H1 (cell line): ENCODE data around the gene R3HDM2. TPM values are rescaled to one million over a fixed set of nuclear protein-coding genes. Genes with fewer than 3 reads are reported as not detected.

Experiments
- BCL11A ChIP-seq, 2 experiments: IDR thresholded peaks; one replicate each; pipeline ENCODE4 v1.6.1; 2011; ENCODE audit warnings: low read depth in 2 of 2, low read length in 2 of 2, mild to moderate bottlenecking in 2 of 2
- CBX8 ChIP-seq: fragments of 300-800, 300-1000 bp; sonication (generic); IDR thresholded peaks from 2 replicates; pipeline ENCODE4 v1.7.1; 2016; ENCODE audit warnings: low read depth, low read length, borderline replicate concordance
- CEBPB ChIP-seq: IDR thresholded peaks from 2 replicates; pipeline ENCODE4 v1.6.1; 2012; ENCODE audit warnings: low read depth, low read length
- GABPA ChIP-seq: IDR thresholded peaks from 2 replicates; pipeline ENCODE4 v1.6.1; 2011; ENCODE audit warnings: mild to moderate bottlenecking, low read length, moderate library complexity, borderline replicate concordance; ENCODE audit not compliant: insufficient read depth
- HDAC6 ChIP-seq: IDR thresholded peaks from one replicate; pipeline ENCODE4 v1.7.1; 2012; ENCODE audit warnings: low read depth, mild to moderate bottlenecking, inconsistent platforms, low read length, moderate library complexity
- KDM1A ChIP-seq: fragments of 200-600, 300-600 bp; sonication (generic); IDR thresholded peaks from 2 replicates; pipeline ENCODE4 v1.7.1; 2016; ENCODE audit warnings: mild to moderate bottlenecking, low read length, borderline replicate concordance
- RAD21 ChIP-seq, 2 experiments: IDR thresholded peaks in 1 of 2; conservative IDR thresholded peaks in 1 of 2; 2 replicates each; pipeline ENCODE4 v1.6.1; 2011; ENCODE audit warnings: low read depth in 2 of 2, low read length in 2 of 2, improper control_type of control experiment in 1 of 2, inconsistent platforms in 1 of 2, mild to moderate bottlenecking in 1 of 2, moderate library complexity in 1 of 2
- SAP30 ChIP-seq: fragments of 300-600 bp; sonication (generic); IDR thresholded peaks from 2 replicates; pipeline ENCODE4 v1.7.1; 2012; ENCODE audit warnings: low read length, moderate library complexity, mild to moderate bottlenecking, inconsistent platforms; ENCODE audit not compliant: insufficient read depth, insufficient replicate concordance
- TCF12 ChIP-seq: IDR thresholded peaks from 2 replicates; pipeline ENCODE4 v1.6.1; 2011; ENCODE audit warnings: low read depth, mild to moderate bottlenecking, low read length
- polyA plus RNA-seq, 7 experiments: library from polyadenylated mRNA; depleted of rRNA in 3 of 7; stranded (reverse) in 5 of 7; unstranded in 2 of 7; fragments of >200 nt in 5 of 7; fragments of 200-250 nt in 2 of 7; gene quantifications; 1 replicate in 5 of 7; 2 replicates in 1 of 7; 4 replicates in 1 of 7; pipeline versions ENCODE4 v1.2.1 to v1.2.3, GENCODE V29; 2011 to 2013; ENCODE audit warnings: missing spikeins in 2 of 7, mixed read lengths in 2 of 7
- total RNA-seq: library from RNA; stranded (reverse); fragmentation: NEBNext Ultra II Directional; extraction: Animal tissue kit (Norgen Biotek cat#: 25700); gene quantifications from 2 replicates; pipeline ENCODE4 v1.2.1, GENCODE V29; 2021
- TF ChIP-seq, protein P1 (sequence below), 3 experiments: IDR thresholded peaks; 1 replicate in 2 of 3; 2 replicates in 1 of 3; pipeline versions ENCODE4 v1.5.1 to v1.6.1; 2011; ENCODE audit warnings: low read length in 3 of 3, mild to moderate bottlenecking in 3 of 3, inconsistent platforms in 2 of 3, low read depth in 1 of 3, moderate library complexity in 1 of 3; ENCODE audit not compliant: insufficient read depth in 1 of 3; ENCODE audit errors: control extremely low read depth in 1 of 3

Gene R3HDM2
- total and polyA plus RNA-seq, 2 of the 8 experiments (the other 6 are each of a cell fraction or from before 2014, with no cell fraction given): 25.6 to 27.0 TPM

DNA sequence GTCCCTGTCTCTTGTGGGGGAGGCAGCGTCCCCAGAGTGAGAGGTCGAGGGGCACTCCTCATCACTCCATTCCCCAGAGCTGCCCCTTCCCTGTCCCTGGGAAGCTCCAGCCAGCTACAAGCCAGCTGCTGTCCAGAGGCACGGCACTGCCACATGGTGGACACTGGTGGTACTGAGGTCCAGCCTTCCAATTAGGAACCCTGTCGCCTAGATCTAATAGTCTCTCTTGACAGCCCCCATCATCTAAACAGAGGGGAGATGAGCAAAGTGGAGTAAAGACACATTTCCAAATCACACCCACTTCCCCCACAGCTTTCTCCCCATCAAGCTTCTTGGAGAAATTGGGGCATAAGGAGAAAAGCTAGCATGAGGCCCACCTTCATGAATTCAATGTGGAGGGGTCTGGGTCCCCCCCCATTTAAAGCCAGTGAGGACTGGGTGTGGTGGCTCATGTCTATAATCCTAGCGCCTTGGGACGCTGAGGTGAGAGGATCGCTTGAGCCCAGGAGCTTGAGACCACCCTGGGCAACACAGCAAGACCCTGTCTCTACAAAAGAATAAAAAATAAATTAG, 22.2 kb upstream of the R3HDM2 start (continued):
- TF ChIP-seq, protein P1, sequence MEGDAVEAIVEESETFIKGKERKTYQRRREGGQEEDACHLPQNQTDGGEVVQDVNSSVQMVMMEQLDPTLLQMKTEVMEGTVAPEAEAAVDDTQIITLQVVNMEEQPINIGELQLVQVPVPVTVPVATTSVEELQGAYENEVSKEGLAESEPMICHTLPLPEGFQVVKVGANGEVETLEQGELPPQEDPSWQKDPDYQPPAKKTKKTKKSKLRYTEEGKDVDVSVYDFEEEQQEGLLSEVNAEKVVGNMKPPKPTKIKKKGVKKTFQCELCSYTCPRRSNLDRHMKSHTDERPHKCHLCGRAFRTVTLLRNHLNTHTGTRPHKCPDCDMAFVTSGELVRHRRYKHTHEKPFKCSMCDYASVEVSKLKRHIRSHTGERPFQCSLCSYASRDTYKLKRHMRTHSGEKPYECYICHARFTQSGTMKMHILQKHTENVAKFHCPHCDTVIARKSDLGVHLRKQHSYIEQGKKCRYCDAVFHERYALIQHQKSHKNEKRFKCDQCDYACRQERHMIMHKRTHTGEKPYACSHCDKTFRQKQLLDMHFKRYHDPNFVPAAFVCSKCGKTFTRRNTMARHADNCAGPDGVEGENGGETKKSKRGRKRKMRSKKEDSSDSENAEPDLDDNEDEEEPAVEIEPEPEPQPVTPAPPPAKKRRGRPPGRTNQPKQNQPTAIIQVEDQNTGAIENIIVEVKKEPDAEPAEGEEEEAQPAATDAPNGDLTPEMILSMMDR (IDR thresholded peaks at IDR 0.05; ENCODE audit: control extremely low read depth in 1 of 3, insufficient read depth in 1 of 3, low read depth in 1 of 3, low read length in 3 of 3): peak in 2 of 3 experiments; percentile 97 to 99; a peak in 3 of 4 replicates
- peak; percentile 98 to 99 for TF ChIP-seq RAD21 (IDR thresholded peaks at IDR 0.05 in 1 of 2, conservative IDR thresholded peaks at IDR 0.05 in 1 of 2; ENCODE audit: low read depth in 2 of 2, low read length in 2 of 2)
- no peak for TF ChIP-seq BCL11A (IDR thresholded peaks at IDR 0.05; ENCODE audit: low read depth in 2 of 2, low read length in 2 of 2)
- TF ChIP-seq KDM1A: no peak
- TF ChIP-seq GABPA: 0 out of 2 replicates have a peak, but pooled peaks have one; percentile 32
- no peak for TF ChIP-seq TCF12
- TF ChIP-seq CBX8: no peak
- no peak for TF ChIP-seq SAP30
- TF ChIP-seq HDAC6: no peak
- TF ChIP-seq CEBPB: no peak
